Measurements from ENCODE around the gene LASP1NB.
A peak's percentile ranks its signal among the peaks of the same experiment; 100 is the strongest.

Gene LASP1NB

DNA sequence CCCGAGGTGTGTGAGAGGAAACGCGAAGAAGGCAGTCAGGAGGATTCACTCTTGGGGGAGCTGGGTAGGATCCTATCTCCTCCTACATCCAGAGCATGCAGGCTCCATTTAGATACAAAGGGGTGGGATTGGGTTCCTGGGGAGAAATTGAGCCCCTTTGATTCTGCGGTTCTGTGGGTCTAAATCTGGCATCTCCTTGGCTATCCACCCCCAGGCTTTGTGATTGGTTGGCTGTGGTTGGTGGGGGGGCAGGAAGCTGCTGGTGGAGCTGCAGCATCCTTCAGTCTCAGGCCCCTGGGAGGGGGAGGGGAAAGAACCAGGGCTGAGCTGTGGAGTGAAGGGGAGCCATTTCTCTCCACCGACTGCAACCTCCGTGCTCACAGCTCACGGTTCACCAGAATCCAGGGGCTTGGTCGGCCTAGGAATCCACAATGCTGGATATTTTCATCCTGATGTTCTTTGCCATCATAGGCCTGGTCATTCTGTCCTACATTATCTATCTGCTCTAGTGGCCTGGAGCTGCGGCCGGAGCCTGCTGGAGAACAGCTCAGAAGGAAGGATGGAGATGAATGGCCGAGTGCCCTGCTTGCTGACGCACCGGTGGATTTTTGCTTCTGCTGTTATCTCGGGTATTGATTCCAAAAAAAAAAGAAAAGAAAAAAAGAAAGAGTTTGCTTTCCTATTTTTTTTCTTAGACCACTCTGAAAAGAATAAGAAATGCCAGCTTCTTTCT is at the start of gene LASP1NB:
TSS of gene LASP1NB (plus strand) at position 352 of the 733 bp plus-strand sequence.
- DNase-seq: no peak

DNA sequence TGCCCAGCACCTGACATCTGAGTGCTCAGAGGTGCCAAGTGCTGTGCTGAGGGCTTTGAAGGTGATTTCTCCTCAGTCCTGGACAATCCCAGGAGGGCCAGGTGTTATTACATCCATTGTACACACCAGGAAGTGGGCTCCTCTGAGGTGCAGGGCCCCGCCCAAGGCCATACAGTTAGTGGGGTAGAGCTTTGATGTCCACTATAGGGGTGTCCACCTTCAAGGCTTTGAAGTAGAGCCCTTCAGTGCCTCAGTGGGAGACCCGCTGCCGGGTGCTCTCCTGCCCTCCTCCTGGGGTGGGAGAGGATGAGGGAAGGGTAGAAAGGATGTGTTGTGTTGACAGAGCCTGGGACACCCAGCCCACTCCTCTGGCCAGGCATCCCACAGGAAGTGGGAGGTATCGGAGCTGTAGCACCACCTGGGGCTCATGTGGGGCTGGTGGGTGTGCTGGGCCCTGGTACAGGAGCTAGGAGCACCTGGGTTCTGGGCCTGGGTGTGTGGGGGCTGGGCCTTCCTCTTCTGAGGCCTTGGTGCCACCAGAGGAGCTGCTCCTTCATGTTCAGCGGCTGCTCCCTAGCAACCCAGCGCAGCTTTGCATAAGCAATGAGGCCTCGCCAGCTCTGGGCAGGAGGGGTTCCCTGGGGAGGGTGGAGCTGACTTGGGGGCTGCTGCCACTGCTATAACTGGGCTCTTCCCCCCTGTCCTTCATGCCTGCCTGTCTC is 48.1 kb upstream of the LASP1NB start:
- DNase-seq: peak; percentile 38

DNA sequence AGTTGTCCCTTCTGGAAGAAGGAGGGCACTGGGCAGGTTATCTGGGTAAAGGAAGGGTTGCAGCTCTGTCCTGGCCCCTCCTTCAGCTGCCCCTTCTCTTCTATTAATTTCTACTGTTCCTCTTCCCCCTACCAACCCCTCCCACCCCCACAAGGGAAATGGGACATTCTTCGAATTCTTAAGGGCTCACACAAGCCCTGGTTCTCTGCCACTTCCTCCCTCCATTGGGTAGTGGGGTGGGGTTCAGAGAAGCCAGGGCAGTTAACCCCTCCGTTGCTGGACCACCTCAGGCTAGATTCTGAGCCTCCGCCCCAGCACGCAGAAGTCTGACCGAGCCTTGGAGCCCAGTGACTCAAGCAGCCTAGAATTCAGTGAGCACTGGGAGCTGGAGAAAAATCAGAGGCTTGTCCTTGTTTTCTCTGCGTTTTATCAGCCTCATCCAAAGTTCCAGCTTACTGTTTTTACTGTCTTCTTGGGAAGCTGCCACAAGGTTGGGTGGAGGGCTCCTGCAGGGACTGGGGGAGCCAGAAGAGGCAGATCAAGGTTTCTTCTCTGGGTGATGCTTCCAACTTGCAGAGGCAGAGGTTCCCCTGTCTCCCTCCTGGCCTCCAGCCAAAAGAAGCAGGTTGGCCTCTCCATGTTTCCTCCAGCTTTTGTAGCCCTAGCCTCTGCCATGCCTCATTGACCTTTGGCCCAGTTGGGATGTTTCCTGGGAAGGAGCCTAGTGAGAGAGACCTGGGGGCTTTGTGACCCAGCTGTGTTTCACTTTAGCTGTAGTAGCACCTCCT is 45.3 kb upstream of the LASP1NB start:
- DNase-seq: no peak

DNA sequence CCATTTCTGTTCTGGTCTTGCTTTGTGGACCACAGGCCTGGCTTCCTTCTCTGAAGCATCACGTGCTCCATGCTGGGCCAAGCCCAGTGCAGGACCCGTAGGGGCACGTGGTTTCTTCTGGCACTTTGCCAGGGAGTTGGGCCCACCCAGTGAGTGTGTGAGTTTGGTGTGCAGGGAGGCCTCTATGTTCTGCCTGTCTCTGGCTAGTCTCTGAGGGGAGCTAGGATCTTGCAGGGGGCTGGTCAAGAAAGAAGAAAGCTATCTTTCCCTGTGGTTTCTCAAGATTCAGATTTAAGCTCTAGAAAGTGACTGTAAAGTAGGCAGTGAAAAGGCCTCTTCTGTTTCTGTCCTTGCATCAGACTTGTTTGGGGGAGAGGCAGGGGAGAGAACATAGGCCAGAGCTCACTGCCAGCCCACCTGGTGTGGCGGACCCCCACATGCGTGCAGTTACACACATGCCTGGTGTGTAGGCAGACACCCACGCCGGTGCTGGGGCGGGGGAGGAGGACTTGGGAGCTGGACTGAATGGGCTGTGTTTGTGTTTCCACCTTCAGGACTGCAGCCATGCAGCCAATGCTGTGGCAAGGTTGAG is 43.7 kb upstream of the LASP1NB start:
- DNase-seq: no peak

DNA sequence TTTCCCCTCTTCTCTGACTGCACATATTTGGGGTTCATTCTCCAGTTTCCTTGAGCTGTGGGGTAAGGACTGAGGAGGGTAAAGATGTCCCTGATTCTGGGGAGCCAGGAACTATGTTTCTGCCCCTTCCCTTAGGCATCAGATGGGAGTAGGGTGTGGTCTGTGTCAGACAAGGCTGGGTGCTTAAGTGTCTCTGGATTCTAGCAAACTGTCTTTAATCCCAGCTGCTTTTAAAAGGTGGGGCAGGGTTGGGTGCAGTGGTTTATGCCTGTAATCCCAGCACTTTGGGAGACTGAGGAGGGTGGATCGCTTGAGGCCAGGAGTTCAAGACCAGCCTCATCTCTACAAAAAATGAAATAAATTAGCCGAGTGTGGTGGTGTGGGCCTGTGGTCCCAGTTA is 42.5 kb upstream of the LASP1NB start:
- no peak for DNase-seq

DNA sequence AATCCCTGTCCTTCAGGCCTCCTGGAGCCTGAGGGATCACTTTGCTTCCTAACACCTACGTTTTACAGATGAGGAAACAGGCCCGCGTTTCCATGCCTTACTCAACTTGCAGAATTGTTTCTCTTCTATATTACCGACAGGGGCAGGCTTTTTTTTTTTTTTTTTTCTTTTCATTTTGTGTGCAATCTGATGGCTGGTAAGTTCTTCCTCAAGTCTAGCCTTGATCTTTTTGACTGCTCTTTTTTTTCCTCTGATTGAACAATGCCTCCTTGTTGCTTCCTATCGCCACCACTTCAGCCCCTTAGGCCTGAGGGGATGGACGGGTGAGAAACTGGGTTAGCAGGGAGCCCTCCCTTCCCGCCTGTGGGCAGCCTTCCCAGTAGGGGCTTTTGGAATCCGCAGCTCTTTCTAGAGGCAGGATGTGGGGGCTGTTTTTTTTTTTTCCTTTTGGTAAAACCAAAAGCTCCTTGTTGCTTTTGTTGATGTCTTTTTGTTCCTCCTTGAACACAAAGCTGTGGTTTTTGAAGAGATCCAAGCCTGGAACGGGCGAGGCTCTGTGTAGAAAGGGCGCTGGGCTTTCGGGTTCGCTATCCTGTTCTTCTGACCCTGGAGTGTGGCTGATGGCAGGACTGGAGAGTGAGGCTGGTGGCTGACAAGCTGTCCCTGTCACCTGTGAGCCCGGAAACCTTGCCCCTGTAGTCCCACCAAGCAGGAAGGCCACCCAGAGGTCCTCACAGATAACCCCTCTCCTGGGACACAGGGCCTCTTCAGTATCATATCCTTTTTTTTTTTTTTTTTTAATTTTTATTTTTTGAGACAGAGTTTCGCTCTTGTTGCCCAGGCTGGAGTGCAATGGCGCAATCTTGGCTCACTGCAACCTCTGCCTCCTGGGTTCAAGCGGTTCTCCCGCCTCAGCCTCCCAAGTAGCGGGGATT is 41.6 kb upstream of the LASP1NB start:
- DNase-seq: no peak

DNA sequence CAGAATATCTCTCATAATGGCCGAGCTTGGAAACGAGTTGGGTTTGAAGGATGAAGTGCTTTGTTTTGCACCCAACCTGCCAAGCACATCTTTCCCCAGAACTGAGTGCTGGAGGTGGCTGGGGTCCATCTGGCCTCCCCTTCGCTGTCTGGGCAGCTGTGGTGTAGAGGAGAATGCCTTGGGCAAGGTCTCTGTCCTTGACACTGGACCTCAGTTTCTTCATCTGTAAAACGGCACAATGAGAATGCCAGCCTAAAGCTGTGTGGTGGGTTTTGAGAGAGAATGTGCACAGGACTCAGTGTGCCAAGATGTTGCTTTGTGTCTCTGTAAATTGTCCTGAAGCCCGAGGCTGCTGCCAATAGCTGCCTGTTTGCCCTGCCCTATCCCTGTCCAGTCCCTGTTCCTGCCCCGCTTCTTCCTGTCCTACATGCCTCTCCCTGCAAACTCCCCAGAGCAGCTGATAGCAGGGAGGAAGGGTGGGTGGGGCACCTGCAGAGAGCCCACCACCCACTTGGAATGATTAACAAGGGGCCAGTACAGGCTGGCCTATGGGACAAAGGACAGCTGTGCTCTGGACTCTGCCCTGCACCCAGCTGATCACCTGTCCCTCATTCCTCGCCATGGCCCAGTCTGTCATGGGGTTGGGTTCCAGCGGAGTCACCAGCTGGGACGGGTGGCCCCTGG is 40.2 kb upstream of the LASP1NB start:
- DNase-seq: no peak

DNA sequence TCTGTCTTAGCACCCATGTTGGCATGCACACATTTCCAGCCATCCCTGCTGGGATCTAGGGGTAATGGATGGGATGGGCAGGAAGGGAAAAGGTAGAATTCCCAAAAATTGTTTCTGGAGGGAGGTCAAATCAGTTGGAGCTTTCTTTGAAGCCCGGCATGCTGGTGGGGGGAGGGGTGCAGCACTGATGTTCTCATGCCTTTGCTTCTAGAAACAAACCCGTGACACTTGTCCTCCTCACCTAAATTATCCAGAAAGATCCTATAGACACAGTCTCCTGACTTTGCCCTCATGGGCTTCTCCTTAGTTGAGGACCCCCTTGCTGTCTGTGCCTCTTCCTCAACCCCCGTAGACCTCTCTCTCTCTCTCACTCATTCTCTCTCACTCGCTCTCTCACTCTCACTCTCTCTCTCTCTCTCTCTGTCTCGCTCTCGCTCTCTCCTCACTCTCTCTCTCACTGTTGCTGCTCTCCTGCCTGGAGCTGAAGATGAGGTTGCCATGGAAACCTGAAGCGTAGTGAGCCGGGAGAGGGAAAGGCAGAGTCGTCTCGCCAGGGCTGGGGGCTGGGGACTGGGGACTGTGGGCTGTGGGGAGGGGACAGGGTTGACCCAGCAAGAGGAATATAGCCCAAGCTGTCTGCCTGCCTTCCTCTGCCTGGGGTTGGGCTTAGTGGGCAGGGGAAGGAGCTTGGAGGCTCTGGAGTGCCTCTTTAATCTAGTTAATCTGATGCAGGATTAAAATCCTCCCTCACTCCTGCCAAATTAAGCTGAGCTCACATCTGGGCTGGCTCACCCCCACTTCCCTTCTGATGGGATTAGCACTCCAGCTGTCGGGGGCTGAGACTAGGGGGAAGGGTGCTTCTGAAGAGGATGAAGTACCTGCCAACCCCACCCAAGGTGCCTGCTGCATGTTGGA is 39.4 kb upstream of the LASP1NB start:
- no peak for DNase-seq

DNA sequence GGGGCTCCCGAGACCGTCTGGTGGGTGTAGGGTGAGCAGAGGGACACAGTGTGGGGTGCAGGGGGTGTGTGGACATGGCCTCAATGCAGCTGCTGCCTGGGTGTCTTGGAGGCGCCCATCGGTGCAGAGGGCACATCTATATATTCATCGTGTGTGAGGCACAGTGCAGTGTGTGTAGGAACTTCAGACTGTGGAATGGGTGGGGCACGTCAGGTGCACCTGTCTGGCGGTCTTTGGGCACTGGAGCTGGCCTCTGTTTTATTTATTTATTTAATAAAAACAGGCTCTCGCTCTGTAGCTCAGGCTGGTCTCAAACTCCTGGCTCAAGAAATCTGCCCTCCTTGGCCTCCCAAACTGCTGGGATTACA is 38.8 kb upstream of the LASP1NB start:
- DNase-seq: no peak

DNA sequence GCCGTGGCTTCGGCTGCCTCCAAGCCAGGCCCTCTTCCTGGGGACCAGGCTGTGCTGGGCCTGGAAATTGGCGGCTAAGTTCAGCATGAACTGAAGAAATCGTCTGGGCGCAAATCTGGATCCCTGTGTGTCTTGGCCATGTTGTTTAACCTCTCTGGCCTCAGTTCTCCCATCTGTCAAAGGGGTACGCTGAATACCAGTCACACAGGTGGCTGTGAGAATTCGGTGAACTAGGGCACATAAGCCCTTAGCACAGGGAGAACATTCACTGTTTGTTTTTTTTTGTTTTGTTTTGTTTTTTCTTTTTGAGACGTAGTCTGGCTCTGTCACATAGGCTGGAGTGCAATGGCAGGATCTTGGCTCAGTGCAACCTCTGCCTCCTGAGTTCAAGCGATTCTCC is 36.6 kb upstream of the LASP1NB start:
- no peak for DNase-seq

DNA sequence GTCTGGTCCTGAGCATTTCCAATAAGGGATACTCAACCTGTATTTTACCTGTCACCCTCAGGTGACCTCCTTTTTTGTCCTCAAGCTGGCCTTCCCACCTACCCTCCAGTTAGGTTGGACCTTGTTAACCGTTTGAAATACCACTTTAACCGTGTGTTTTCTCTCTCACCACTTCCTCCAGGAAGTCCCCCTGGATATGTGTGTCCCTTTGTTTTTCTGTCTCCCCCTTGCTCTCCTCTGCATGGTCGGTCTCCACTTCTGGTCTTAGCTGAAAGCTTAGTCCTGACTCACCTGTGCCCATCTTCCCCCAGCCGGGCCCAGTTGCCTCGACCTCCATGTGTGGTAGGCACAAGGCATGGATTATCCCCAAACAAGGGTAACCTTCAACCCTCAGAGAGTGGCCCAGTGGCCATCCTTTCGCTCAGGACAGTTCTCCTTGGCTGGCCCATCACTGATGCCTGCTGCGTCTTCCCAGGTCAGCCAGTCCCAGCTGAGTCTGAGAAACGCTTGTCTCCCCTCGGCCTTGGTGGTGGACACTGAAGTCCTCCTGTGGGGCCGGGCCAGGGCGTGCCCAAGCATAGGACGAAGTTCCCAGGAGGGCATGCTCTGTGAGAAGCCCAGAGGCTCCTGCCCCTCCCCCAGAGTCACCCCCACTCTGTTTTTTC is 35.5 kb upstream of the LASP1NB start:
- DNase-seq: no peak

DNA sequence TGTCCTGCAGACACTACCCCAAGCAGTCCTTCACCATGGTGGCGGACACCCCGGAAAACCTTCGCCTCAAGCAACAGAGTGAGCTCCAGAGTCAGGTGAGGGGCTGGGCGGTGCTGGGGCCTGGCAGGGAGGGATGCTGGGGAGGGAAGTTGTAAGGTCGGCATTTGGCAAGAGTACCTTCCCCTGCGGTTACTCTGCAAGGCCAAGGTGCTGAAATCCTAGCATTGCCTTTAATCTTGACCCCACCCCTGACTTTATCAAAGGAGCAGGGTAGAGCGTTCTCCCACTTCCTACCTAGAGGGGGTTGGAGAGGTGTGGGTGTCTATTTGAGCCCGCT is 35.0 kb upstream of the LASP1NB start:
- DNase-seq: no peak

DNA sequence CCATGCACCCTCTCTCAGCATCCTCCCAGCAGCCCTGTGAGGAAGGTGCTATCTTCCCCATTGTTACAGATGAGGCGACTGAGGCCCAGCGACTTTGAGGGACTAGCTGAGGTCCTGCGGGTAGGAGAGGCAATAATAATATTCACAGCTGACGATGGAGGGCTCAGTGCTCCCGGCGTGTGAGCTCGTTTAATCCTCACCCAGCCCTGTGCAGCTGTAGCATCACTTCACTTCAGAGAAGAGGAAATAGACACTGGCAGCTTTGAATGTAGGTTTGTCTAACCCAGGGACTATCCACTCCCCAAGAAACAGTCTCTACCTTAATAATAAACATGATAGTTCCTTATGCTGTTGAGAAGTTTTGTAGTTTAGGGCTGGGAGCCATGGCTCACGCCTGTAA is 34.0 kb upstream of the LASP1NB start:
- DNase-seq: no peak

DNA sequence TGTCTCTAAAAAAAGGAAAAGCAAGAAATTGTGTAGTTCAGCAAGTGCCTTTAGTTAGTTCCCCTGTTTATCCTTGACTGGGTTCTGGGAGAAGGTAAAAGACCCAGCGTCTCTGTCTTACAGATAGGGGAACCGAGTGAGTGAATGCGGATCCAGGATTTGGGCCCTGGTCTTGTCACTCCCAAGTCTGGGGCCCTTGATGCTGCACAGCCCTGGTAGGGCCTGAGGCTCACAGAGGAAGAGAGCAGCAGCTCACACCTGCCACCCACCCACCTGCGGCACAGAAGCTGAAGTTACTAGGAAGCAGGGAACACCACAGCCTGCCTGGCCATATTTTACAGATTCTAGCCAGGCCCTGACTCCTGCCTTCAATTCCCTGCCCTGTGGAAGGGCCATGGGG is 33.3 kb upstream of the LASP1NB start:
- no peak for DNase-seq

DNA sequence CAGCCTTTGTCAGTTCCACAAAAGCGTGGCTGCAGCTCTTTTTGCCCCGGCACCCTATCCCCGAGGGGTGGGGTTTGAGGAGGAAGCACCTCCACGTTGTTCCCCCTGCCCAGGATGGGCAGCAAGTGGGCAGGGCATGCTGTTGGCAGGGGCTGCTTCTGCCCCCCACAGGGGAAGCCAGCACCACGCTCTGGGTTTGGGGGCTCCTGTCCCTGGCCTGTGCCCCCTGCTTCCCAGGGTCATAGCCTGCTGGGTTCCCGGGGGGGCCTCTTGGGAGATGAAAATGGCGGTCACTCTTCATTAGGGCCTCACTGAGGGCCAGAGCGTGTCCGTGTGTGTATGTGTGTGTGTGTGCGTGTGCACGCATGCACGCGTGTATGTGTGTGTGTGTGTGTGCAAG is 32.8 kb upstream of the LASP1NB start:
- no peak for DNase-seq

DNA sequence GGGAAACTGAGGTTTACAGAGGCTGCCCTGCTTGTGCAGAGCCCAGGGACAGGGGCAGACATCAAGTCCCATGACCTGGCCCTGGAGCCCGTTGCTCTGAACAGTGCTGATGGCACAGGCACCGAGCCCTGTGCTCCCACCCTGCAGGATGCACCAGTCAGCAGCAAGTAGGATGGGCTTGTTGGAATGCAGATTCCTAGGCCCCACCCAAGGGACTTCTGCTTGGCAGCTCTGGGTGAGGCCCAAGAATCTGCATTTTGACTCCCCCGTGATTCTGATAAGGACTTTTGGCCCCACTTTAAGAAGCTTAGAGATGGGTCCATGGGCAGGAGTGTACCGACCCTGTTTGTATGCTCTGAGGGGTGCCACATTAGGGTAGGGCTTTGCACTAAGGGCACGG is 32.3 kb upstream of the LASP1NB start:
- no peak for DNase-seq

DNA sequence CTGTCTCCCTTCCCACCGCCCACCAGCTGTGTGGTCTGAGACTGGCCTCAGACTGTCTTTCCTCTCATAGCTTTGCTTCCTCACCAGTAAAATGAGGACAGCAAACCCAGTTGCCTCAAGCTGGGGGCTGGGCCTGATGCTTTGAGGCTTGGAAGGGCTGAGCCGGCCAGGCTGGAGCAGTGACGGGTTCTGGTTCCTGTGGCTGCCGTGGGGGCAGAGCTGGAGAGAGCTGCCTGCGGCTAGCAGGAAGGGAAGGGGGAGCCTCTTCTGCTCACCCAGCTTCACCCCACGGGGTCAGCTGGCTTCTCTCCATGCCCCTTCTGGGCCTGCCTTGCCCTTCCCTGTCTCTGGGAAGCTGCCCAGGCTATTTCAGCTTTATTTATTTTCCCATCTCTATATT is 31.8 kb upstream of the LASP1NB start:
- no peak for DNase-seq

DNA sequence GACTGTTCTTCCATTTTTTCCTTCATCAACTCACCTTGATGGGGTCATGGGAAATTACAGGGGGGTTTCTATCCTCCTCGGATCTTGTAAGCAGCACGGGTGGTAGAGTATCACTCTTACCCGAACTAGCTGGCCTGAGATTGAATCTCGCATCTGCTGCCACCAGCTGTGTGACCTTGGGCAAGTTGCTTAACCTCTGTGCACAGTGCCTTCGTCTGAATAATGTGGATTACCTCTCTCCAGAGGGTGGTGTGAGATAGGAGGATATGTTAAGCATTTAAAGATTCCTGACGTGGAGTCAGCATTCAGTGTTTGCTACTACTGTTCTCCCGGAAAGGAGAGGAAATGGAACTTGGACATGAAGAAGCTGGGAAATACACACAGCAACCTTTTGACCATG is 31.1 kb upstream of the LASP1NB start:
- DNase-seq: no peak

DNA sequence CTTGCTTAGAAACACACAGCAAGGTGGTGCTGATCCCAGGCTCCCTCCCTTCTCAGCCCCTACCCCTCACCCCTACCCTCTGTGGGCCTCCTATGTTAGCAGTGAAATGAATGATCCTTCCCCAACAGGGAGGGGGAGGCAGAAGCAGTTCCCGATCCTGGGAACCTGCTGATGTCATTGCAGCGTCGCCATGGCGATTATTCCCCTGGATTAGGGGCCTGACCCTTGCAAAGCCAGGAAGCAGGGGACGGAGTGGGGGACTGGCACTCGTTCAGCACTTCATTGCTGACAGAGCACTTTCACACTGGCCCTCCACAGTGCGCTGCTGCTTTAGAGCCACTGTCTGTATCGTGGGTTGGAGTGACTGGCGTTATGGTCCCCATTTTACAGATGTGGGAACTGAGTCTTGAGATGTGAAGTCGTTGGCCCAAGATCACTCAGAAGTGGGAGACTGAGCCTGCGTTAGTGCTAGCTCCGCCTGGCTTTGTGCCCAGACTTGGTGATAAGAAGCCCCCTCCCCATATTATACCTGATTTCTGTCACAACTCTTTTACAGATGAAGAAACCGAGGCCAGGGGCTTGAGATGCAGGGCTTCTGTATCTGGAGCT is 29.0 kb upstream of the LASP1NB start:
- no peak for DNase-seq

DNA sequence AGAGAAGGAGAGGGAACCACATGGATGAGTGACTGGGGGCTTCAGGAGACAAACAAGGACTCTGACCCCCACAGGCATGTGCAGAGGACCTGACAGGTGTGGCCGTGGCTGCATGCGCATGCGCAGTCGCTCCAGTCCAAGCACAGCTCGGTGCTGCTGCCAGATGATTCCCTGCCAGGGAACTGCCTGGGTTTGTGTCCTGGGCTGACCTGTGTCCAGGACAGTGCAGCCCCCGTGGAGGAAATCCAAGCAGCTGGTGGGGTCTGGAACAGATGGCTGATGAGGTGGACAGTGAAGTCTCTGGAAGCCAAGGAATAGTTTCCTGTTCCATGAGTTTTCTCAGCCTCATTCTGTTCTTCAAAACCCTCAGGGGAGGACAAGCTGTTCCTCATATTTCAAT is 28.2 kb upstream of the LASP1NB start:
- DNase-seq: no peak
